ENCODE measurements around the gene ZFYVE21.

The ZFYVE21 gene

GRCh38 chr14:103716899-103717411 lies 1.3 kb downstream of the ZFYVE21 start:
- peak overlapping the region; percentile 67 for H3K4me3 ChIP-seq (ENCODE audit: control insufficient read depth, low read depth, low read length)
- no peak for TF ChIP-seq CTCF (conservative IDR thresholded peaks at IDR 0.05; ENCODE audit: control insufficient read depth, insufficient read depth, low read depth, low read length)

DNA sequence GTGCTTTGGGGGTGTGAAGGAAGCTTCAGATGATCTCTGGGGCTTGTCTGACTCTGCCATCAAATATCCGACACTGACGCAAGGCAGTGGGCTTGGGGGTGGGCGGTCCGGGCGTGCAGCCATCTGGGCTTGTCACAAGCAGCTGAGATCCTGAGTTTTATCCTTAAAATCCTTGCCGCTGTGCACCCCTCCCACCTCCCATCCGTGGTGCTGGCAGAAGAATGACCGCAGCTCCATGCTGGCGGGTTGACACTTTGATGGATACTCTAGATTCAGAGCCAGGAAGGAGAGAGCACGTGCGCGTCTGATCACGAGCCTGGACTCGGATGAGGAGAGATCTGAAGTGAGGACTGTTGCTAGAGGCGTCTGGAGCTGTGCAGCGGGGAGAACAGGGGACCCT lies 3.0 kb downstream of the ZFYVE21 start:
- no peak for TF ChIP-seq CTCF (conservative IDR thresholded peaks at IDR 0.05; ENCODE audit: control insufficient read depth, insufficient read depth, low read depth, low read length)
- no peak overlapping the region for H3K4me3 ChIP-seq (ENCODE audit: control insufficient read depth, low read depth, low read length)
- DNase-seq (ENCODE audit: low read depth) = peak; percentile 93

More at GRCh38 chr14:103716899-103717411, 1.3 kb downstream of the ZFYVE21 start:
- no peak for DNase-seq (ENCODE audit: low read depth)

DNA sequence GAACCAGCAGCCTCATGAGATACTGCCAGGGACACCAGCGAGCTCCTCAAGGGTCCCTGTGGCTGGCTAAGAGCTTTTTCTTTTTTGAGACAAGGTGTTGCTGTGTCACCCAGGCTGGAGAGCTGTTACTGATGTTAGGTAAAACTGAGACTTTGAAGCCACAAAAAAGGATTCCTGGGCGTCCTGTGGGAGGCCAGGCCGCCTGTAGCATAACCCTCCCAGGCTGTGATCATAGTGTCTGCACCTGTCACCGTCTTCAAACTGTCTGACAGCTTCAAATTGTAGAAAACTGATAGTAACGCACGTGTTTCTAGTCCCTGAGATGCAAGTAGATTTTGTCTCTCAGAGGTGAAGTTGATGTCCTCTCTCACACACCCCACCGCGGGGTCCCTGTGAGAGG lies 4.1 kb downstream of the ZFYVE21 start:
- H3K4me3 ChIP-seq (ENCODE audit: control insufficient read depth, low read depth, low read length) = no peak overlapping the region
- no peak for TF ChIP-seq CTCF (conservative IDR thresholded peaks at IDR 0.05; ENCODE audit: control insufficient read depth, insufficient read depth, low read depth, low read length)
- no peak for DNase-seq (ENCODE audit: low read depth)

DNA sequence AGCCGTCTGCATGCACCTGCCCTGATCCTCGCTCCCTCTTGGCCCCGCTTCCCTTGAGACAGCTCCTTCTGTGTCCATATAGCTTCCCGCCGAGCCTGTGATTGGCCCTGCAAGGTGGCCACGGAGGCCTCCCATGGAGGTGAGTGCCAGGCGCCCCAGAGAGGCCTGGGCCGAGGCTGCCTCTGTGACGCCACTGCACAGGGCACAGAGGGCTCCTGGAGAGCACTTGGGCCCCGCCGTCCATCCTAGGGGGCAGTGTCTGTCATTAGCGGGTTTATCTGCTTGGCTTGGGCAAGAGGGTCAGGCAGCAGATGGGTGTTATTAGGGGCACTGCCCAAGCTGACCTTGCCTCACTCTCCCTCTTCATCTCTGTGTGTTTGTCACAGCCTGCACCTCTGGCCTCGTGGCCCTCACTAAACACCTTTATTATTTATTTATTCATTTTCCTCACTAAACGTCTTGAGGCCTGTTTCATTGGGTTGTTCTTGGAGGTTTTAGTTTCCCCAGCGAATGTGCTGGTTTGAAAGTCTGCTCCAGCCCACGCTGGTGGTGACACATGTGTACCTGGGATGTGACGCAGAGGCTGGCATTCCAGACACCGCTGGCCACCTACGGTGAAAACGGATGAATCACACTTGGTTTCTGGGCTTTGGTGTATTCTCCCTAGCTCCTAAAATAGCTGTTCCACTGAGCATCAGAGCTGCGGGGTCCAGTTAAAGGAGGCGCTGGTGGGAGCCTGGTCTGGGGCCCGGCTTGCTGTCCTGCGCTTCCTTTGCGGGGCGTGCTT lies 5.9 kb downstream of the ZFYVE21 start:
- peak; percentile 85 for DNase-seq (ENCODE audit: low read depth)
- H3K4me3 ChIP-seq (ENCODE audit: control insufficient read depth, low read depth, low read length) = no peak overlapping the region
- no peak for TF ChIP-seq CTCF (conservative IDR thresholded peaks at IDR 0.05; ENCODE audit: control insufficient read depth, insufficient read depth, low read depth, low read length)

- no peak overlapping the region for H3K4me3 ChIP-seq (ENCODE audit: control insufficient read depth, low read depth, low read length)
- DNase-seq (ENCODE audit: low read depth) = no peak
- TF ChIP-seq CTCF (conservative IDR thresholded peaks at IDR 0.05; ENCODE audit: control insufficient read depth, insufficient read depth, low read depth, low read length) = no peak
Measured at GRCh38 chr14:103723748-103724081, 8.1 kb downstream of the ZFYVE21 start.

- no peak for TF ChIP-seq CTCF (conservative IDR thresholded peaks at IDR 0.05; ENCODE audit: control insufficient read depth, insufficient read depth, low read depth, low read length)
- DNase-seq (ENCODE audit: low read depth) = peak; percentile 64
- H3K4me3 ChIP-seq (ENCODE audit: control insufficient read depth, low read depth, low read length) = no peak overlapping the region
Measured at GRCh38 chr14:103724116-103724515, 8.5 kb downstream of the ZFYVE21 start.
